ENCODE data around the gene IRAK1.
"Not testable (repeated sequence)": the region's sequence is repeated elsewhere in the genome, so short reads cannot be mapped to it uniquely, and the experiment has no call there.

Gene IRAK1

GRCh38 chrX:153995504-153995903 lies 24.2 kb downstream of the IRAK1 start:
- Histone ChIP-seq H3K9me3 (ENCODE audit: control insufficient read depth, insufficient read depth, low read length) (no peaks in the 10 kb centered on the region), H3K4me2 (ENCODE audit: low read length) (no peak overlapping the region), H3K36me3 (ENCODE audit: control insufficient read depth, low read length) (no peaks in the 10 kb centered on the region), H3F3A (ENCODE audit: control insufficient read depth, insufficient read depth) (no peaks in the 10 kb centered on the region), H3K4me3 (ENCODE audit: low read length) (no peak overlapping the region), H4K20me1 (ENCODE audit: control insufficient read depth, insufficient read depth, low read depth, low read length) (no peaks in the 10 kb centered on the region), H3K27me3 (ENCODE audit: control insufficient read depth, low read length) (no peaks in the 10 kb centered on the region), H3K9me2 (replicated peaks; ENCODE audit: control insufficient read depth, low read length) (no peaks in the 10 kb centered on the region), H3K27ac (ENCODE audit: low read depth, low read length) (no peak overlapping the region), H3K79me2 (ENCODE audit: control insufficient read depth, low read length) (no peaks in the 10 kb centered on the region), H3K4me1 (ENCODE audit: control insufficient read depth, low read length) (no peaks in the 10 kb centered on the region)
- TF ChIP-seq CTCF (IDR thresholded peaks at IDR 0.05; ENCODE audit: low read depth, low read length, poor library complexity, severe bottlenecking): no peak
- no peak for TF ChIP-seq EZH2phosphoT487 (IDR thresholded peaks at IDR 0.05; ENCODE audit: borderline replicate concordance, low read length)

GRCh38 chrX:153994398-153994797 lies 25.3 kb downstream of the IRAK1 start:
- H3K36me3 ChIP-seq (ENCODE audit: control insufficient read depth, low read length); H4K20me1 ChIP-seq (ENCODE audit: control insufficient read depth, insufficient read depth, low read depth, low read length); H3F3A ChIP-seq (ENCODE audit: control insufficient read depth, insufficient read depth); H3K27me3 ChIP-seq (ENCODE audit: control insufficient read depth, low read length); H3K4me3 ChIP-seq (ENCODE audit: low read length); H3K4me2 ChIP-seq (ENCODE audit: low read length); H3K9me3 ChIP-seq (ENCODE audit: control insufficient read depth, insufficient read depth, low read length); H3K79me2 ChIP-seq (ENCODE audit: control insufficient read depth, low read length); H3K27ac ChIP-seq (ENCODE audit: low read depth, low read length); H3K4me1 ChIP-seq (ENCODE audit: control insufficient read depth, low read length); H3K9me2 ChIP-seq (replicated peaks; ENCODE audit: control insufficient read depth, low read length): not testable (repeated sequence)

DNA sequence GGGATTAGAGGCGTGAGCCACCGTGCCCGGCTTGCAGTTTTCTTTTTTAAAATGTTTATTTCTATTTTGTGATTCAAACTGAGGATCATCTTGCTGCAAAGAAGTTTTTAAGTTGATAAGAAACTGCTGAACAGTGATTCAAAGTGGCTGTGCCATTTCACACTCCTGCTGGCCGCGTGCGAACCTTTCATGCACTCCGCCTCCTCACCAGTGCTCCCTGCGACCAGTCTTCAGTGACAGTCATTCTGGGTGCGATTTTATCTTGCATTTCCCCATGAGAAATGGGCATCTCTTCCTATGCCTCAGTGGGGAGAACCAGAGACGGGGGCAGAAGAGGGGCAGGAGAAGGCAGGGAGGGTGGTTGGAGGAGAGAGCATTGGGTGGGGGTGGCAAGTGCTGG lies 25.7 kb downstream of the IRAK1 start:
- Histone ChIP-seq H3K27ac (ENCODE audit: low read depth, low read length) (no peak overlapping the region), H3K4me3 (ENCODE audit: low read length) (no peak overlapping the region), H3K36me3 (ENCODE audit: control insufficient read depth, low read length) (no peaks in the 10 kb centered on the region), H3K27me3 (ENCODE audit: control insufficient read depth, low read length) (no peaks in the 10 kb centered on the region), H3F3A (ENCODE audit: control insufficient read depth, insufficient read depth) (no peaks in the 10 kb centered on the region), H3K9me3 (ENCODE audit: control insufficient read depth, insufficient read depth, low read length) (no peaks in the 10 kb centered on the region), H3K4me2 (ENCODE audit: low read length) (no peak overlapping the region), H3K4me1 (ENCODE audit: control insufficient read depth, low read length) (no peaks in the 10 kb centered on the region), H3K9me2 (replicated peaks; ENCODE audit: control insufficient read depth, low read length) (no peaks in the 10 kb centered on the region), H4K20me1 (ENCODE audit: control insufficient read depth, insufficient read depth, low read depth, low read length) (no peaks in the 10 kb centered on the region), H3K79me2 (ENCODE audit: control insufficient read depth, low read length) (no peaks in the 10 kb centered on the region)
- no peak for TF ChIP-seq CTCF (IDR thresholded peaks at IDR 0.05; ENCODE audit: low read depth, low read length, poor library complexity, severe bottlenecking)
- no peak for TF ChIP-seq EZH2phosphoT487 (IDR thresholded peaks at IDR 0.05; ENCODE audit: borderline replicate concordance, low read length)

GRCh38 chrX:153993079-153993478 lies 26.6 kb downstream of the IRAK1 start:
- H3K9me2 ChIP-seq (replicated peaks; ENCODE audit: control insufficient read depth, low read length): no peaks in the 10 kb centered on the region
- no peak overlapping the region for H3K4me3 ChIP-seq (ENCODE audit: low read length)
- H3K27ac ChIP-seq (ENCODE audit: low read depth, low read length): no peak overlapping the region
- H3K9me3 ChIP-seq (ENCODE audit: control insufficient read depth, insufficient read depth, low read length): no peaks in the 10 kb centered on the region
- no peak overlapping the region for H3K4me2 ChIP-seq (ENCODE audit: low read length)
- H3K36me3 ChIP-seq (ENCODE audit: control insufficient read depth, low read length): no peaks in the 10 kb centered on the region
- H3K27me3 ChIP-seq (ENCODE audit: control insufficient read depth, low read length): no peaks in the 10 kb centered on the region
- no peaks in the 10 kb centered on the region for H3F3A ChIP-seq (ENCODE audit: control insufficient read depth, insufficient read depth)
- H3K79me2 ChIP-seq (ENCODE audit: control insufficient read depth, low read length): no peaks in the 10 kb centered on the region
- no peaks in the 10 kb centered on the region for H3K4me1 ChIP-seq (ENCODE audit: control insufficient read depth, low read length)
- no peaks in the 10 kb centered on the region for H4K20me1 ChIP-seq (ENCODE audit: control insufficient read depth, insufficient read depth, low read depth, low read length)
- TF ChIP-seq CTCF (IDR thresholded peaks at IDR 0.05; ENCODE audit: low read depth, low read length, poor library complexity, severe bottlenecking) (no peak), EZH2phosphoT487 (IDR thresholded peaks at IDR 0.05; ENCODE audit: borderline replicate concordance, low read length) (no peak)

Measured in DOHH2 (cell line).